Activated CD8-positive, alpha-beta memory T cell treated with anti-CD3 and anti-CD28 coated beads, Interleukin-2, amount 50 U/mL, for 1 hour (primary cell): ENCODE results near the gene RALGDS.
"Not testable (repeated sequence)": the region's sequence is repeated elsewhere in the genome, so short reads cannot be mapped to it uniquely, and the experiment has no call there.

Experiments used
- DNase-seq: peaks from one replicate; pipeline ENCODE4 v3.0.0-alpha.2; 2020; ENCODE audit errors: extremely low read depth

Gene RALGDS

DNA sequence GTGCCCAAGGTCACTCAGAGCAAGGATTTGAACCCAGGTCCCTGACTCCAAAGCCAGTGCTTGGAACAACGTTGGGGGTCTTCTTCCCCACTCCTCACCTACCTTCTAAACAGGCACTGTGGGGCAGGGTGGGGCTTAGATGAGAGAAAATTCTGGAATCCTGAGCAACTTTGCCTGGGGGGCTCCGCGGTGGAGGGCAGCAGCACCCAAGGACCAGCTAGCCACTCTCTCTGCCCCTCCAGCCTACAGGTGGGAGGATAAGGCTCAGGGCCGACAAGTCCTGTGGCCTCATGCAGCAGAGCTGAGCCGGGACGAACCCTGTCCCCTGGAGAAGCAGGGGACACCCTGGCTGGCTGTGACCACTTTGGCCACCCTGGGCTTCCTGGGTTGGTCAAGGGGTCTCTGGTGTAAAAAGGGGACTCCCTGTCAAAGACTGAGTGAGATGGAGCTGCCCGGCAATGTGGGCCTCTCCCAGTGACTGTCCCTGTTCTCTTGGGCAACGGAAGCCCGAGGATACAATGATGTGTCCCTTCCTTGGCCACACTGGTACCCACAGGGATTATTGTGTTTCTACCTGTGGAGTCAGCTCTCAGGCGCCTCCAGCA lies 32.8 kb downstream of the RALGDS start:
- DNase-seq = no peak

GRCh38 chr9:133087429-133088145 lies 33.5 kb downstream of the RALGDS start:
- DNase-seq = no peak

DNA sequence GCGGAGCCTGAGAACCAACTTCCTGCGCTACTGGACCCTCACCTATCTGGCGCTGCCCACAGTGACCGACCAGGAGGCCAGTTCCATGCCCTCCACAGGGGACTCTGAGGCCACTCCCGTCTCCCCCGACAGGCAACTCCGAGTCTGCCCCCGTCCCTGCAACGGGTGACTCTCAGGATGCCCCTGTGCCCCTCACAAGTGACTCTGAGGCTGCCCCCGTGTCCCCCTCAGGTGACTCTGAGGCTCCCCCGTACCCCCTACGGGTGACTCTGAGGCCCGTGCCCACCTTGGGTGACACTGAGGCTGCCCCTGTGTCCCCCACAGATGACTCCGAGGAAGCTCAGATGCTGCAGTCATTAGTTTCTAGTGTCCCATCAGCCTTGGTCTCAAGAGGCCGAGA lies 34.1 kb downstream of the RALGDS start:
- DNase-seq = no peak

- not testable (repeated sequence) for DNase-seq
These were observed 34.7 kb downstream of the RALGDS start for GRCh38 chr9:133086212-133086860.

GRCh38 chr9:133083688-133084087 lies 37.4 kb downstream of the RALGDS start:
- not testable (repeated sequence) for DNase-seq

- DNase-seq = not testable (repeated sequence)
These were observed 38.9 kb downstream of the RALGDS start for GRCh38 chr9:133081957-133082644.

- not testable (repeated sequence) for DNase-seq
These were observed 40.0 kb downstream of the RALGDS start for GRCh38 chr9:133080786-133081779.

- DNase-seq = no peak
These were observed 40.9 kb downstream of the RALGDS start for GRCh38 chr9:133080161-133080560.

DNA sequence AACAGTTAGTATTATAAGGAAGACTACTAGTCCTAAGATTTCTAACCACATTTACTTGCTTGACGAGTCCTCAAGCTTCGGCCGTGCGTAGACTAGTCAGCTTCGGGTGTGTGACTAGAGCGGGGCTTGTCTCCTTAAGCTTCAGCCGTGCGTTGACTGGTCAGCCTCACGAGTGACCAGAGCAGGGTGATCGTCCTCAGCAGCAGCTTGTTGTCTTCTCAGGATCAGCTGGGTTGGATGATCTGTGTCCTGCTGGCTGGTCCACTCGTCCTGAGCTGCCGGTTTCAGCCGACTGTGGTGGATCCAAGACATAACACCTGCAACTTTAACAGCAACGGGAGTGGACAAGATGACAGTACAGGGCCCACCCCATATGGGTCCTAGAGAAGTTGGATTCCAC lies 42.6 kb downstream of the RALGDS start:
- DNase-seq = no peak

- DNase-seq = no peak
These were observed 44.3 kb downstream of the RALGDS start for GRCh38 chr9:133076691-133077090.

GRCh38 chr9:133075925-133076630 lies 45.0 kb downstream of the RALGDS start:
- no peak for DNase-seq

GRCh38 chr9:133074111-133074651 lies 46.9 kb downstream of the RALGDS start:
- no peak for DNase-seq

GRCh38 chr9:133073086-133074014 lies 47.7 kb downstream of the RALGDS start:
- DNase-seq = no peak

DNA sequence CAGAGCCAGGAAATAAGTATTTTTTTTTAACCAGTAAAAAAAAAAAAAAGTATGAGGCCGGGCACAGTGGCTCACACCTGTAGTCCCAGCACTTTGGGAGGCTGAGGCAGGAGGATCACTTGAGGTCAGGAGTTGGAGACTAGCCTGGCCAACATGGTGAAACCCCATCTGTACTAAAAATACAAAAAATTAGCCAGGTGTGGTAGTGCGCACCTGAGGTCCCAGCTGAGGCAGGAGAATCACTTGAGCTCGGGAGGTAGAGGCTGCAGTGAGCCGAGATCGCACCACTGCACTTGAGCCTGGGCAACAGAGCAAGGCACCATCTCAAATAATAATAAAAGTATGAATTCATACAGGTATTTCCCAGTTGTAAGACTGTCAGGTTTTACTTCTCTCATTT lies 48.8 kb downstream of the RALGDS start:
- not testable (repeated sequence) for DNase-seq

GRCh38 chr9:133071484-133072150 lies 49.4 kb downstream of the RALGDS start:
- DNase-seq = no peak

- not testable (repeated sequence) for DNase-seq
These were observed 50.1 kb downstream of the RALGDS start for GRCh38 chr9:133070985-133071384.

DNA sequence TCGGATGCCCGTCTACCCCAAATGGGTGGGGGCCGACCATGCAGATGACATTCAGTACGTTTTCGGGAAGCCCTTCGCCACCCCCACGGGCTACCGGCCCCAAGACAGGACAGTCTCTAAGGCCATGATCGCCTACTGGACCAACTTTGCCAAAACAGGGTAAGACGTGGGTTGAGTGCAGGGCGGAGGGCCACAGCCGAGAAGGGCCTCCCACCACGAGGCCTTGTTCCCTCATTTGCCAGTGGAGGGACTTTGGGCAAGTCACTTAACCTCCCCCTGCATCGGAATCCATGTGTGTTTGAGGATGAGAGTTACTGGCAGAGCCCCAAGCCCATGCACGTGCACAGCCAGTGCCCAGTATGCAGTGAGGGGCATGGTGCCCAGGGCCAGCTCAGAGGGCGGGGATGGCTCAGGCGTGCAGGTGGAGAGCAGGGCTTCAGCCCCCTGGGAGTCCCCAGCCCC lies 50.5 kb downstream of the RALGDS start:
- not testable (repeated sequence) for DNase-seq

- DNase-seq = not testable (repeated sequence)
These were observed 52.6 kb downstream of the RALGDS start for GRCh38 chr9:133068431-133068830.
